IPS DF 6.9 (cell line): Measurements from ENCODE around the gene FOXN4.

Experiments
- DNase-seq: peaks from one replicate; pipeline ENCODE4 v3.0.0-alpha.2; 2013; ENCODE audit warnings: low read depth, low spot score
- H3K27ac ChIP-seq: one replicate; pipeline ENCODE4 v1.5.1; 2013; ENCODE audit warnings: low read length, control low read depth
- H3K27me3 ChIP-seq: 2 replicates; pipeline ENCODE4 v1.6.1; 2013; ENCODE audit warnings: mild to moderate bottlenecking, low read length; ENCODE audit not compliant: control insufficient read depth, insufficient read depth
- H3K36me3 ChIP-seq: 2 replicates; pipeline ENCODE4 v1.6.1; 2013; ENCODE audit warnings: low read length; ENCODE audit not compliant: control insufficient read depth, insufficient read depth
- H3K4me1 ChIP-seq: 2 replicates; pipeline ENCODE4 v1.6.1; 2013; ENCODE audit warnings: low read length; ENCODE audit not compliant: control insufficient read depth, insufficient read depth
- H3K4me3 ChIP-seq: 2 replicates; pipeline ENCODE4 v1.5.1; 2013; ENCODE audit warnings: mild to moderate bottlenecking, low read length
- H3K9me3 ChIP-seq: 2 replicates; pipeline ENCODE4 v1.6.1; 2013; ENCODE audit warnings: low read length, inconsistent platforms; ENCODE audit not compliant: control insufficient read depth, insufficient read depth
- WGBS: extraction: QIAGEN DNeasy Blood & Tissue Kit; methylation state at CpG from one replicate; pipeline ENCODE4 v1.1.7; 2013; ENCODE audit warnings: mixed read lengths, missing lambda C conversion rate; ENCODE audit not compliant: insufficient read length, insufficient coverage; 5-methylcytosine and 5-hydroxymethylcytosine counted together

The FOXN4 gene

GRCh38 chr12:109261087-109261486 is 48.0 kb downstream of the FOXN4 start:
- no CpG with 5 or more reads among the region's 1 CpG for WGBS
- H3K27ac ChIP-seq, result no peak overlapping the region

GRCh38 chr12:109259545-109259895 is 49.6 kb downstream of the FOXN4 start:
- WGBS, result no CpG with 5 or more reads among the region's 1 CpG
- Histone ChIP-seq H3K4me3 (no peak overlapping the region), H3K27me3 (no peaks in the 10 kb centered on the region), H3K36me3 (no peaks in the 10 kb centered on the region), H3K4me1 (no peaks in the 10 kb centered on the region), H3K27ac (no peak overlapping the region), H3K9me3 (no peaks in the 10 kb centered on the region)
- no peak for DNase-seq

More at GRCh38 chr12:109261087-109261486, 48.0 kb downstream of the FOXN4 start:
- H3K4me3 ChIP-seq, result no peak overlapping the region
- H3K4me1 ChIP-seq, result no peaks in the 10 kb centered on the region
- no peak for DNase-seq
- no peaks in the 10 kb centered on the region for H3K27me3 ChIP-seq
- no peaks in the 10 kb centered on the region for H3K9me3 ChIP-seq
- H3K36me3 ChIP-seq, result no peaks in the 10 kb centered on the region

GRCh38 chr12:109258607-109259544 is 50.2 kb downstream of the FOXN4 start:
- no CpG with 5 or more reads among the region's 16 CpGs for WGBS
- H3K4me3 ChIP-seq, result no peak overlapping the region
- H3K36me3 ChIP-seq, result no peaks in the 10 kb centered on the region
- no peaks in the 10 kb centered on the region for H3K4me1 ChIP-seq
- H3K9me3 ChIP-seq, result no peaks in the 10 kb centered on the region
- no peak for DNase-seq
- H3K27me3 ChIP-seq, result no peaks in the 10 kb centered on the region
- no peak overlapping the region for H3K27ac ChIP-seq

- no peak overlapping the region for H3K4me3 ChIP-seq
- no peaks in the 10 kb centered on the region for H3K27me3 ChIP-seq
- no peaks in the 10 kb centered on the region for H3K4me1 ChIP-seq
- no CpG with 5 or more reads among the region's 6 CpGs for WGBS
- no peaks in the 10 kb centered on the region; the same call in 1 of the 2 replicates for H3K9me3 ChIP-seq
- H3K27ac ChIP-seq, result no peak overlapping the region
- H3K36me3 ChIP-seq, result no peaks in the 10 kb centered on the region
- DNase-seq, result no peak
Observed at GRCh38 chr12:109258201-109258600, 50.9 kb downstream of the FOXN4 start.

- DNase-seq, result no peak
- Histone ChIP-seq H3K4me1 (no peaks in the 10 kb centered on the region), H3K36me3 (no peaks in the 10 kb centered on the region), H3K9me3 (no peaks in the 10 kb centered on the region; the same call in 1 of the 2 replicates), H3K27me3 (no peaks in the 10 kb centered on the region), H3K27ac (no peak overlapping the region), H3K4me3 (no peak overlapping the region)
- WGBS, result no CpG with 5 or more reads among the region's 8 CpGs
Observed at GRCh38 chr12:109256011-109256410, 53.1 kb downstream of the FOXN4 start.

GRCh38 chr12:109255377-109255776 is 53.7 kb downstream of the FOXN4 start:
- Histone ChIP-seq H3K27me3 (no peaks in the 10 kb centered on the region), H3K27ac (no peak overlapping the region), H3K4me3 (no peak overlapping the region), H3K9me3 (no peaks in the 10 kb centered on the region; the same call in 1 of the 2 replicates), H3K36me3 (no peaks in the 10 kb centered on the region), H3K4me1 (no peaks in the 10 kb centered on the region)
- no CpG with 5 or more reads among the region's 5 CpGs for WGBS
- no peak for DNase-seq

- Histone ChIP-seq H3K9me3 (no peaks in the 10 kb centered on the region; the same call in 1 of the 2 replicates), H3K4me1 (no peaks in the 10 kb centered on the region), H3K4me3 (no peak overlapping the region), H3K27ac (no peak overlapping the region), H3K27me3 (no peaks in the 10 kb centered on the region), H3K36me3 (no peaks in the 10 kb centered on the region)
- no CpG with 5 or more reads among the region's 7 CpGs for WGBS
- DNase-seq, result no peak
Observed at GRCh38 chr12:109253913-109254544, 55.1 kb downstream of the FOXN4 start.

GRCh38 chr12:109252799-109253198 is 56.3 kb downstream of the FOXN4 start:
- no peak overlapping the region for H3K4me3 ChIP-seq
- H3K36me3 ChIP-seq, result no peaks in the 10 kb centered on the region
- no peaks in the 10 kb centered on the region for H3K4me1 ChIP-seq
- WGBS, result no CpG with 5 or more reads among the region's 4 CpGs
- no peak overlapping the region for H3K27ac ChIP-seq
- H3K27me3 ChIP-seq, result no peaks in the 10 kb centered on the region
- no peak for DNase-seq
- H3K9me3 ChIP-seq, result no peaks in the 10 kb centered on the region; the same call in 1 of the 2 replicates

GRCh38 chr12:109250523-109250922 is 58.6 kb downstream of the FOXN4 start:
- no peaks in the 10 kb centered on the region for H3K27me3 ChIP-seq
- no CpG with 5 or more reads among the region's 1 CpG for WGBS
- no peaks in the 10 kb centered on the region for H3K36me3 ChIP-seq
- no peaks in the 10 kb centered on the region; the same call in 1 of the 2 replicates for H3K9me3 ChIP-seq
- H3K27ac ChIP-seq, result no peak overlapping the region
- H3K4me1 ChIP-seq, result no peaks in the 10 kb centered on the region
- no peak overlapping the region for H3K4me3 ChIP-seq
- no peak for DNase-seq

GRCh38 chr12:109247831-109248654 is 61.0 kb downstream of the FOXN4 start:
- no peak overlapping the region for H3K4me3 ChIP-seq
- WGBS, result no CpG with 5 or more reads among the region's 9 CpGs
- no peaks in the 10 kb centered on the region for H3K9me3 ChIP-seq
- no peaks in the 10 kb centered on the region for H3K4me1 ChIP-seq
- no peak for DNase-seq
- H3K27me3 ChIP-seq, result no peaks in the 10 kb centered on the region
- H3K36me3 ChIP-seq, result no peaks in the 10 kb centered on the region
- H3K27ac ChIP-seq, result no peak overlapping the region
